CD8-positive, alpha-beta memory T cell (primary cell): ENCODE results near the gene CAPZB. TPM values are rescaled to one million over a fixed set of nuclear protein-coding genes. Genes with fewer than 3 reads are reported as not detected.
A peak's percentile ranks its signal among the peaks of the same experiment; 100 is the strongest.

Experiments
- CTCF ChIA-PET: fragments of 350-600 bp; sonication (Branson Sonifier 250); formaldehyde crosslinking; loops from one replicate; lab custom pipeline; 2021; ENCODE audit warnings: antibody characterized with exemption; lab: Charles Lee
- POLR2A ChIA-PET: fragments of 350-600 bp; sonication (Branson Sonifier 250); formaldehyde crosslinking; loops from one replicate; lab custom pipeline; 2021; ENCODE audit warnings: antibody characterized with exemption; lab: Charles Lee
- DNase-seq, 5 donors: peaks; one replicate each; pipeline versions ENCODE4 v3.0.0 to v3.0.0-alpha.2; 2020 to 2022; ENCODE audit warnings: mixed read lengths in 1 of 5
- H3K27ac ChIP-seq: one replicate; pipeline ENCODE4 v1.7.0; 2013; ENCODE audit warnings: low read depth, mild to moderate bottlenecking, low read length, moderate library complexity
- H3K27me3 ChIP-seq: 2 replicates; pipeline ENCODE4 v1.7.0; 2013; ENCODE audit warnings: low read length, mild to moderate bottlenecking; ENCODE audit not compliant: insufficient read depth, poor library complexity, severe bottlenecking
- H3K36me3 ChIP-seq: 2 replicates; pipeline ENCODE4 v1.7.0; 2013; ENCODE audit warnings: mild to moderate bottlenecking, low read length, moderate library complexity; ENCODE audit not compliant: insufficient read depth
- H3K4me1 ChIP-seq: 2 replicates; pipeline ENCODE4 v1.7.0; 2013; ENCODE audit warnings: mild to moderate bottlenecking, low read length, moderate library complexity; ENCODE audit not compliant: insufficient read depth
- H3K4me3 ChIP-seq: 2 replicates; pipeline ENCODE4 v1.7.0; 2013; ENCODE audit warnings: mild to moderate bottlenecking, low read length
- H3K9me3 ChIP-seq: 2 replicates; pipeline ENCODE4 v1.7.0; 2013; ENCODE audit warnings: mild to moderate bottlenecking, low read length
- H3K27ac Mint-ChIP-seq, 8 donors: one replicate each; pipeline ENCODE4 v1.8.0; 2020 to 2021; ENCODE audit warnings: mixed read lengths in 8 of 8, mild to moderate bottlenecking in 6 of 8, inconsistent platforms in 3 of 8, moderate library complexity in 3 of 8
- H3K27me3 Mint-ChIP-seq, 2 donors: one replicate each; pipeline ENCODE4 v1.8.0; 2020 to 2021; ENCODE audit warnings: mixed read lengths in 2 of 2, mild to moderate bottlenecking in 1 of 2, moderate library complexity in 1 of 2
- H3K36me3 Mint-ChIP-seq, 3 donors: one replicate each; pipeline ENCODE4 v1.8.0; 2020 to 2021; ENCODE audit warnings: mixed read lengths in 3 of 3, inconsistent platforms in 1 of 3, mild to moderate bottlenecking in 1 of 3
- H3K4me1 Mint-ChIP-seq, 3 donors: one replicate each; pipeline ENCODE4 v1.8.0; 2020 to 2021; ENCODE audit warnings: mixed read lengths in 3 of 3, inconsistent platforms in 1 of 3, mild to moderate bottlenecking in 1 of 3
- H3K4me3 Mint-ChIP-seq, 7 donors: one replicate each; pipeline ENCODE4 v1.8.0; 2020 to 2021; ENCODE audit warnings: mixed read lengths in 7 of 7, mild to moderate bottlenecking in 6 of 7, moderate library complexity in 4 of 7, inconsistent platforms in 2 of 7
- H3K9me3 Mint-ChIP-seq, 5 donors: one replicate each; pipeline ENCODE4 v1.8.0; 2020 to 2022; ENCODE audit warnings: mixed read lengths in 5 of 5, mild to moderate bottlenecking in 3 of 5, moderate library complexity in 2 of 5, inconsistent platforms in 1 of 5
- polyA plus RNA-seq: library from polyadenylated mRNA; unstranded; fragments of 300-500 nt; fragmentation: Illumina TruSeq; gene quantifications from one replicate; pipeline ENCODE4 v1.2.3, GENCODE V29; 2021
- total RNA-seq, 2 experiments: library from RNA; stranded (reverse); gene quantifications; one replicate each; pipeline ENCODE4 v1.2.3, GENCODE V29; 2021

CAPZB gene
- total and polyA plus RNA-seq, 3 experiments from 2014 or later, result 284 to 540 (median 289) TPM

DNA sequence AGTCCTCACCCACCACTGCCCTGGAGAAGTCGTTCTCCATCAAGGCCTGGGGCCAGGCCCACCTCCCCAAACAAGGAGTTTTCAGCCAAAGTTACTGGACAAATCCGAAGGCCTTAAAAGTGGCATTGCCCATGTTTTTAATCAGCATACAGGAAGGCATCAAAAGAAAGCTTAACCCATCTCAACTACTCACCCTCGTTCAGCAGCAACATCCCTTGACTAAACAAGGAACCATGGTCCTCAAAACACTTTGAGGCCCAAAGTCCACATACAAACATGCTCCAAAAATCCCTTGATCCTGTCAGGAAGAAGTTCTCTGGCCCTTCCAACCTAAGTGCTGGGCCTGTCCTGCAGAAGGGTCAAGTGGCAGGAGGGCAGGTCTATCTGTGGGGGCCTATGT, 1.6 kb downstream of the CAPZB start:
- Mint-ChIP-seq H3K4me1 (peaks cover 74 to 84% (median 81%) of the 10 kb centered on the region in 3 donors), H3K4me3 (peak overlapping the region; percentile 92 to 99 (median 94)), H3K36me3 (peaks cover 0 to 40% (median 10%) of the 10 kb centered on the region in 3 donors), H3K9me3 (no peaks in the 10 kb centered on the region), H3K27ac (peak overlapping the region; percentile 85 to 98 (median 96)), H3K27me3 (peaks cover 0 to 5% of the 10 kb centered on the region in 2 donors)
- peaks cover 8% of the 10 kb centered on the region for H3K36me3 ChIP-seq
- no peaks in the 10 kb centered on the region for H3K9me3 ChIP-seq
- H3K4me1 ChIP-seq, result peaks cover 79% of the 10 kb centered on the region
- DNase-seq, result no peak
- ChIA-PET CTCF (interaction anchor here (1.1 to 10.5 kb wide), 5 partner anchors 15 to 98 kb away, joined by 4 to 93 read pairs (median 4); no protein-coding TSS in a partner anchor), POLR2A (interaction anchor here (1.2 to 1.5 kb wide), 5 partner anchors 15 to 113 kb away, joined by 3 to 5 read pairs (median 5); a partner anchor contains a TSS)
- peak overlapping the region; percentile 64 for H3K4me3 ChIP-seq
- peak overlapping the region; percentile 88 for H3K27ac ChIP-seq
- no peaks in the 10 kb centered on the region for H3K27me3 ChIP-seq

GRCh38 chr1:19483261-19483660, 2.1 kb downstream of the CAPZB start:
- H3K36me3 ChIP-seq, result peaks cover 8% of the 10 kb centered on the region
- peak in 1 of 5 donors; percentile 26 for DNase-seq
- CTCF ChIA-PET, result interaction anchor here (0.9 to 10.5 kb wide), 6 partner anchors 15 to 114 kb away, joined by 3 to 93 read pairs (median 4); a partner anchor contains a TSS
- H3K4me3 Mint-ChIP-seq, result peak overlapping the region; percentile 92 to 99 (median 94)
- peak overlapping the region; percentile 85 to 98 (median 96) for H3K27ac Mint-ChIP-seq
- no peaks in the 10 kb centered on the region for H3K9me3 ChIP-seq
- peaks cover 74 to 84% (median 81%) of the 10 kb centered on the region in 3 donors for H3K4me1 Mint-ChIP-seq
- H3K27ac ChIP-seq, result no peak overlapping the region
- POLR2A ChIA-PET, result interaction anchor here (0.8 to 1.5 kb wide), 6 partner anchors 11 to 114 kb away, joined by 3 to 5 read pairs (median 5); a partner anchor contains a TSS
- H3K27me3 Mint-ChIP-seq, result peaks cover 0 to 5% of the 10 kb centered on the region in 2 donors
- peaks cover 79% of the 10 kb centered on the region for H3K4me1 ChIP-seq
- peak overlapping the region; percentile 64 for H3K4me3 ChIP-seq
- H3K36me3 Mint-ChIP-seq, result peaks cover 0 to 44% (median 10%) of the 10 kb centered on the region in 3 donors
- no peaks in the 10 kb centered on the region for H3K9me3 Mint-ChIP-seq
- H3K27me3 ChIP-seq, result no peaks in the 10 kb centered on the region

DNA sequence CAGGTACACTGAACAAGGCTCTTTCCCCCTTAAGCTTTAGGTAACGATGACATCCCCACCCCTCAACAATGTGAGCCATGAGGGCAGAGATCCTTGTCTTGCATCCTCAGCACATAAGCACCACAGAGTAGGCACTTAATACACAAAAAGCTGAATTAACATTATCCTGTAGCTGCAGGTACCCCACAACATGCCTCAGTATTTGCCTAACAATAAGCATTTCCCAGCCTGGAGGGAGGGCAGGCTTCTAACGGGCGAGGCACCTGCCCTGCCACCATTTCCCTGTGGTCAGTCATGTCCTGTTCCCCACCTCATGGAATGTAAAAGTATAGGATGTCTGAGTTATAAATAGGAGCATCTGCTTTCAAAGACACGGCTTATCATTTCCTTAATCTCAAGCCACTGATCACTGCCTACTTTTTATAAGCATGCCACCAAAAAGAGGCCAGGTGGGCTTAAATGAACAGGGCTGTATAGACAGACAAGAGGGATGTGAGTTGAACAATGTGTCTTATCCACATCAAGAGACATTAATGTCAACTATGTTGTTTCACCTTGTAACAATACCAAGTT, 3.4 kb downstream of the CAPZB start:
- Histone ChIP-seq H3K36me3 (peaks cover 8% of the 10 kb centered on the region), H3K9me3 (no peaks in the 10 kb centered on the region), H3K27ac (no peak overlapping the region), H3K4me1 (peaks cover 81% of the 10 kb centered on the region), H3K4me3 (peak overlapping the region; percentile 28), H3K27me3 (no peaks in the 10 kb centered on the region)
- ChIA-PET CTCF (interaction anchor here (2.0 to 10.5 kb wide), 2 partner anchors 14 to 44 kb away, joined by 7 to 93 read pairs; no protein-coding TSS in a partner anchor), POLR2A (interaction anchor here (0.5 kb wide), 1 partner anchor 15 kb away, joined by 3 read pairs; no protein-coding TSS in a partner anchor)
- peak overlapping the region; percentile 63 to 99 (median 93) for H3K4me3 Mint-ChIP-seq
- H3K27me3 Mint-ChIP-seq, result peaks cover 0 to 5% of the 10 kb centered on the region in 2 donors
- peaks cover 0 to 50% (median 10%) of the 10 kb centered on the region in 3 donors for H3K36me3 Mint-ChIP-seq
- no peaks in the 10 kb centered on the region for H3K9me3 Mint-ChIP-seq
- DNase-seq, result no peak
- peaks cover 80 to 85% (median 82%) of the 10 kb centered on the region in 3 donors for H3K4me1 Mint-ChIP-seq
- H3K27ac Mint-ChIP-seq, result peak overlapping the region; percentile 70 to 98 (median 94)

GRCh38 chr1:19480282-19480681, 5.1 kb downstream of the CAPZB start:
- Mint-ChIP-seq H3K4me1 (peaks cover 84 to 91% (median 89%) of the 10 kb centered on the region in 3 donors), H3K36me3 (peaks cover 0 to 50% (median 10%) of the 10 kb centered on the region in 3 donors), H3K4me3 (peak overlapping the region in 6 of 7 donors; percentile 19 to 99 (median 35)), H3K9me3 (no peaks in the 10 kb centered on the region), H3K27ac (peak overlapping the region; percentile 87 to 98 (median 95)), H3K27me3 (no peaks in the 10 kb centered on the region)
- Histone ChIP-seq H3K4me1 (peaks cover 92% of the 10 kb centered on the region), H3K36me3 (peaks cover 12% of the 10 kb centered on the region), H3K27me3 (no peaks in the 10 kb centered on the region), H3K9me3 (no peaks in the 10 kb centered on the region), H3K4me3 (no peak overlapping the region), H3K27ac (no peak overlapping the region)
- CTCF ChIA-PET, result interaction anchor here (1.1 to 10.5 kb wide), 3 partner anchors 12 to 225 kb away, joined by 3 to 93 read pairs (median 4); no protein-coding TSS in a partner anchor
- POLR2A ChIA-PET, result no interaction called here
- no peak for DNase-seq

DNA sequence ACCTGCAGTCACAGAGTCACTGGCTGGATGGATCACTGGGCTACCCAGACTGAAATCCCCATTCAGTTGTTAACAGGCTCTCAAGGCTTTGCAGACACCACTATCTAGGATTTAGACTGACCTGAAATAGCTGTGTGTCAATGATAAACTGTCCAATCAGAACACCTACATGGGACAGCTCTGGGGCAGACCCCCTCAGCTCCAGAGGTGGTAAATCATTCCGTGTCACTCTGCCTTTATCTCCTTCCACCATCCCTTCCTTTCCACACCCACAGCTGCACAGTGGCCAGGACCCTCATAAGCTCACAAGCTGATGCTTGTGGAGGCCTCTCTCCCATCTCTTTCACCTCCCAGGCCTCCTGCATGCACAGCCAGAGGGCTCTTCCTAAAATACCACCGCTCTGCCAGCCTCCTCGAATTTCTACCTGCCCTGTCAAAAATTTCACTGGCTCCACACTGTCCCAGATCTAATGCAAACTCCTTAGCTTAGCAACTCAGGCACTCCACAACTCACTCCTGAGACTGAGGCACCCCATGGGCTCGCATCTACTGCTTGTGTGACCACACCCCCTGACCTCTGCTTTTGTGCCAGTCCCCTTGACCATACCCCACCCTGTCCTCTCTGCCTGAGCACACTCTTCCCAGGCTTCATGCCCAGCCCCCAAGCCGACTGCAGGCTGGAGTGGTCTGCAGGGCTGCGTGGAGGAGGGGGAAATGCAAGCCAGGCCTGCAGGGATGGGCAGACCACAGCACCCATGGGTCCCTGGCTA, 5.8 kb downstream of the CAPZB start:
- H3K27me3 ChIP-seq, result no peaks in the 10 kb centered on the region
- no peak overlapping the region for H3K4me3 ChIP-seq
- H3K36me3 ChIP-seq, result peaks cover 12% of the 10 kb centered on the region
- DNase-seq, result no peak
- ChIA-PET POLR2A (no interaction called here), CTCF (interaction anchor here (1.1 to 10.5 kb wide), 3 partner anchors 11 to 225 kb away, joined by 3 to 93 read pairs (median 4); no protein-coding TSS in a partner anchor)
- no peaks in the 10 kb centered on the region for H3K9me3 ChIP-seq
- no peaks in the 10 kb centered on the region for H3K9me3 Mint-ChIP-seq
- no peaks in the 10 kb centered on the region for H3K27me3 Mint-ChIP-seq
- peaks cover 92 to 98% (median 96%) of the 10 kb centered on the region in 3 donors for H3K4me1 Mint-ChIP-seq
- peak overlapping the region; percentile 24 to 82 (median 49) for H3K4me3 Mint-ChIP-seq
- no peak overlapping the region for H3K27ac ChIP-seq
- peaks cover 0 to 55% (median 10%) of the 10 kb centered on the region in 3 donors for H3K36me3 Mint-ChIP-seq
- peaks cover 99% of the 10 kb centered on the region for H3K4me1 ChIP-seq
- peak overlapping the region; percentile 87 to 98 (median 96) for H3K27ac Mint-ChIP-seq

DNA sequence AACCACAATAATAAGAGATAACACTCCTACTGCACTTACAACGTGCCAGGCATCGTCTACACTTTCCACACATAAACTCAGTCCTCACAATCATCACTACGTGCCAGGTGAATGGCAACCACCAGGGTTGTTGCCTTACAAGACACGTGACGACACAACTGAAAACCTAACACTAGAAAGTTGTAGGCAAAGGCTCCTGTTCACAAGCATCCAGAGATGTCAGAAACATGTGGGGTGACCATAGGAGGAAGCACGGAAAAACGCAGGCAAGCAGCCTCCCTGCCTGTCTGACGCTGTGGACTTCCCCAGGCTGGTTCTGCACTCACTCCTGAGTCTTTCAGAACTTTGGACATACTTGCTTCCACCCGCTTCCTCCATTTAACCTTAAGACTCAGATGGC, 7.0 kb downstream of the CAPZB start:
- peak overlapping the region; percentile 16 for H3K4me3 ChIP-seq
- POLR2A ChIA-PET, result interaction anchor here (0.5 to 2.4 kb wide), 3 partner anchors 10 to 24 kb away, joined by 3 to 19 read pairs (median 8); no protein-coding TSS in a partner anchor

More for the DNA sequence above, 7.0 kb downstream of the CAPZB start:
- no peaks in the 10 kb centered on the region for H3K27me3 Mint-ChIP-seq
- no peaks in the 10 kb centered on the region for H3K9me3 Mint-ChIP-seq
- peak overlapping the region; percentile 87 to 98 (median 97) for H3K27ac Mint-ChIP-seq
- H3K27ac ChIP-seq, result peak overlapping the region; percentile 74
- H3K36me3 ChIP-seq, result peaks cover 12% of the 10 kb centered on the region
- H3K36me3 Mint-ChIP-seq, result peaks cover 0 to 59% (median 9%) of the 10 kb centered on the region in 3 donors
- peaks cover 98% of the 10 kb centered on the region for H3K4me1 ChIP-seq
- H3K4me3 Mint-ChIP-seq, result peak overlapping the region; percentile 76 to 90 (median 86)
- CTCF ChIA-PET, result interaction anchor here (1.4 to 2.1 kb wide), 2 partner anchors 13 to 22 kb away, joined by 3 to 9 read pairs; no protein-coding TSS in a partner anchor
- no peaks in the 10 kb centered on the region for H3K27me3 ChIP-seq
- DNase-seq, result no peak
- H3K9me3 ChIP-seq, result no peaks in the 10 kb centered on the region
- peaks cover 96 to 100% (median 98%) of the 10 kb centered on the region in 3 donors for H3K4me1 Mint-ChIP-seq
